ENCODE data around the gene VPS13D.

DNA sequence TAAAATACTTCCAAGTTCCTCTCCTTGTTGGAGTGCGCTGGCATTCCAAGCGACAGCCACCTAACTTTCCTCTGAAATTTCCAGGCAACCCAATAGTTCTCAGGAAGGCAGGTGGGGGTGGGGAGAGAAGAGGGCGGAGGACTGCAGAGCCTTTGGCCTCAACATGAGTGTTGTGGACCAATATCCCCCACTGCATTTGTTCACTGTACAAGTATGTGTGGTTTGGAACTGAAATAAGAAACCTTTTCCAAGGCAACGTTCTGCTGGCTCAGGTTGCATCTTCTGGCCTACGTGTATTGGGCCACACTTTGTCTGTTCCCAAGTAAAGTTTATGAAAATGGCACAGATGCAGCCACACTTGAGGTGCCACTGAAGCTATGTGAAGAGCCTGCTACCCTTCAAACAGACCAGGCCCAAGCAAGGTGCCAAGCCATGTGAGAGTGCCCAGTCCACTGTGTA, 234.8 kb downstream of the VPS13D start:
- TF ChIP-seq ARNT (IDR thresholded peaks at IDR 0.05) (no peak), BHLHE40 (IDR thresholded peaks at IDR 0.05; ENCODE audit: borderline replicate concordance) (no peak), SUZ12 (IDR thresholded peaks at IDR 0.05) (no peak)
